Thyroid gland (tissue), 4 donors: ENCODE data around the gene EEF1AKMT4.

Source experiments
- CTCF ChIP-seq, 6 experiments: fragments of 200-600 bp in 3 of 6; fragments of 450-650 bp in 3 of 6; sonication (generic) in 3 of 6; IDR thresholded peaks; one replicate each; pipeline ENCODE4 v1.5.1; 2016 to 2019; ENCODE audit warnings: antibody characterized with exemption in 6 of 6, mild to moderate bottlenecking in 2 of 6, inconsistent platforms in 1 of 6, moderate library complexity in 1 of 6
- POLR2A ChIP-seq, 2 donors: fragments of 450-650 bp; IDR thresholded peaks; one replicate each; pipeline ENCODE4 v1.6.1; 2017; ENCODE audit warnings: antibody characterized with exemption in 2 of 2, mild to moderate bottlenecking in 2 of 2, moderate library complexity in 1 of 2

GRCh38 chr3:184259878-184260723, 10.6 kb downstream of the EEF1AKMT4 start:
- TF ChIP-seq POLR2A (IDR thresholded peaks at IDR 0.05) (no peak), CTCF (IDR thresholded peaks at IDR 0.05) (no peak)
